Activated B cell treated with CpG ODN at 0.5 μM for 24 hours (primary cell): ENCODE measurements around the gene STARD13. TPM values are rescaled to one million over a fixed set of nuclear protein-coding genes. Genes with fewer than 3 reads are reported as not detected.

ENCODE experiments used
- ATAC-seq: fragments of 200-7000 bp; cut with Tn5 transposase; one replicate; pipeline ENCODE4 v1.10.0; 2021; ENCODE audit warnings: low read depth, mild to moderate bottlenecking, moderate library complexity
- CTCF ChIA-PET: fragments of 350-600 bp; sonication (Branson Sonifier 250); formaldehyde crosslinking; loops from one replicate; lab custom pipeline; 2021; ENCODE audit warnings: antibody characterized with exemption; lab: Charles Lee
- POLR2A ChIA-PET: fragments of 350-600 bp; sonication (Branson Sonifier 250); formaldehyde crosslinking; loops from one replicate; lab custom pipeline; 2021; ENCODE audit warnings: antibody characterized with exemption; lab: Charles Lee
- DNase-seq: peaks from one replicate; pipeline ENCODE4 v3.0.0; 2022
- H3K27ac Mint-ChIP-seq: one replicate; pipeline ENCODE4 v1.8.0; 2020; ENCODE audit warnings: mixed read lengths
- H3K27me3 Mint-ChIP-seq: one replicate; pipeline ENCODE4 v1.8.0; 2021; ENCODE audit warnings: mixed read lengths
- H3K36me3 Mint-ChIP-seq: one replicate; pipeline ENCODE4 v1.8.0; 2021; ENCODE audit warnings: low read depth, mixed read lengths
- H3K4me1 Mint-ChIP-seq: one replicate; pipeline ENCODE4 v1.8.0; 2021; ENCODE audit warnings: mixed read lengths
- H3K4me3 Mint-ChIP-seq: one replicate; pipeline ENCODE4 v1.8.0; 2020; ENCODE audit warnings: mild to moderate bottlenecking, mixed read lengths
- H3K9me3 Mint-ChIP-seq: one replicate; pipeline ENCODE4 v1.8.0; 2020; ENCODE audit warnings: mixed read lengths
- CTCF ChIP-seq: fragments of 200-600 bp; IDR thresholded peaks from one replicate; pipeline ENCODE4 v1.8.0; 2022; ENCODE audit warnings: antibody characterized with exemption, mild to moderate bottlenecking
- intact Hi-C: fragments of 100-400 bp; cut with micrococcal nuclease; formaldehyde crosslinking; loops from one replicate; pipeline ENCODE4 v1.15.1; 2024
- total RNA-seq: library from RNA; stranded (reverse); gene quantifications from 2 replicates; pipeline ENCODE4 v1.2.3, GENCODE V29; 2022

STARD13 gene
- total RNA-seq, 1 donor from 2014 or later = 0.13 TPM

- intact Hi-C loops = no loop called here
- Mint-ChIP-seq H3K9me3 (peaks cover 12% of the 10 kb centered on the region), H3K4me3 (no peak overlapping the region), H3K4me1 (no peaks in the 10 kb centered on the region), H3K27me3 (no peaks in the 10 kb centered on the region), H3K27ac (no peak overlapping the region), H3K36me3 (no peaks in the 10 kb centered on the region)
- ChIA-PET POLR2A (no interaction called here), CTCF (no interaction called here)
- ATAC-seq = no peak
- no peak for DNase-seq
- no peak for TF ChIP-seq CTCF
These were observed 24.9 kb upstream of the STARD13 start for GRCh38 chr13:33310245-33311038.

GRCh38 chr13:33308863-33309262 lies 23.3 kb upstream of the STARD13 start:
- intact Hi-C loops = no loop called here
- no peak for ATAC-seq
- ChIA-PET POLR2A (no interaction called here), CTCF (no interaction called here)
- H3K27me3 Mint-ChIP-seq = no peaks in the 10 kb centered on the region
- no peak for TF ChIP-seq CTCF
- no peaks in the 10 kb centered on the region for H3K36me3 Mint-ChIP-seq
- H3K4me1 Mint-ChIP-seq = no peaks in the 10 kb centered on the region
- no peak overlapping the region for H3K4me3 Mint-ChIP-seq
- peaks cover 12% of the 10 kb centered on the region for H3K9me3 Mint-ChIP-seq
- DNase-seq = no peak
- no peak overlapping the region for H3K27ac Mint-ChIP-seq

- Mint-ChIP-seq H3K4me1 (no peaks in the 10 kb centered on the region), H3K27ac (no peak overlapping the region), H3K36me3 (no peaks in the 10 kb centered on the region), H3K9me3 (peaks cover 12% of the 10 kb centered on the region), H3K4me3 (no peak overlapping the region), H3K27me3 (no peaks in the 10 kb centered on the region)
- POLR2A ChIA-PET = no interaction called here
- DNase-seq = no peak
- no peak for TF ChIP-seq CTCF
- CTCF ChIA-PET = no interaction called here
- intact Hi-C loops = no loop called here
- ATAC-seq = no peak
These were observed 22.3 kb upstream of the STARD13 start for GRCh38 chr13:33307843-33308242.

GRCh38 chr13:33303855-33304597 lies 18.5 kb upstream of the STARD13 start:
- Mint-ChIP-seq H3K9me3 (peaks cover 12% of the 10 kb centered on the region), H3K4me3 (no peak overlapping the region), H3K36me3 (no peaks in the 10 kb centered on the region), H3K4me1 (no peaks in the 10 kb centered on the region), H3K27me3 (peaks cover 2% of the 10 kb centered on the region), H3K27ac (no peak overlapping the region)
- ChIA-PET POLR2A (no interaction called here), CTCF (no interaction called here)
- TF ChIP-seq CTCF = no peak
- ATAC-seq (no peak), DNase-seq (no peak)
- intact Hi-C loops = no loop called here

GRCh38 chr13:33299626-33300025 lies 14.1 kb upstream of the STARD13 start:
- ATAC-seq (no peak), DNase-seq (no peak)
- TF ChIP-seq CTCF = no peak
- intact Hi-C loops = no loop called here
- POLR2A ChIA-PET = no interaction called here
- no peaks in the 10 kb centered on the region for H3K4me1 Mint-ChIP-seq
- no peaks in the 10 kb centered on the region for H3K9me3 Mint-ChIP-seq
- H3K27ac Mint-ChIP-seq = no peak overlapping the region
- H3K27me3 Mint-ChIP-seq = peaks cover 11% of the 10 kb centered on the region
- no peaks in the 10 kb centered on the region for H3K36me3 Mint-ChIP-seq
- H3K4me3 Mint-ChIP-seq = no peak overlapping the region
- CTCF ChIA-PET = no interaction called here
